Colonic mucosa (tissue), 4 donors: ENCODE results near the gene UNC5A. TPM values are rescaled to one million over a fixed set of nuclear protein-coding genes. Genes with fewer than 3 reads are reported as not detected.

ENCODE experiments used
- DNase-seq: peaks from one replicate; pipeline ENCODE4 v3.0.0-alpha.2; 2020
- H3K27ac ChIP-seq: fragments of 200-600 bp; one replicate; pipeline ENCODE4 v1.8.0; 2021
- H3K27me3 ChIP-seq: fragments of 200-600 bp; one replicate; pipeline ENCODE4 v1.8.0; 2021
- H3K36me3 ChIP-seq: fragments of 200-600 bp; one replicate; pipeline ENCODE4 v1.8.0; 2021
- H3K4me1 ChIP-seq: fragments of 200-600 bp; one replicate; pipeline ENCODE4 v1.8.0; 2021; ENCODE audit warnings: mild to moderate bottlenecking
- H3K4me3 ChIP-seq: fragments of 200-600 bp; one replicate; pipeline ENCODE4 v1.8.0; 2021
- H3K9ac ChIP-seq, 2 donors: one replicate each; pipeline ENCODE4 v1.7.0; 2013; ENCODE audit warnings: control low read depth in 2 of 2, low read depth in 2 of 2, low read length in 2 of 2
- H3K9me3 ChIP-seq: fragments of 200-600 bp; one replicate; pipeline ENCODE4 v1.8.0; 2021
- intact Hi-C: fragments of 100-400 bp; cut with DNase I; formaldehyde crosslinking; loops from one replicate; pipeline ENCODE4 v1.14.1; 2022
- total RNA-seq, 2 donors: library from RNA; stranded (reverse); fragmentation: NEBNext Ultra II Directional in 1 of 2; extraction: Animal tissue kit (Norgen Biotek cat#: 25700) in 1 of 2; gene quantifications; one replicate each; pipeline ENCODE4 v1.2.1, GENCODE V29; 2021
- TF ChIP-seq, protein P1 (sequence below): fragments of 200-600 bp; IDR thresholded peaks from one replicate; pipeline ENCODE4 v1.8.0; 2022; ENCODE audit warnings: antibody characterized with exemption, mild to moderate bottlenecking
- donor health status: healthy.
- donor health status: DM: no; HTN: no; CAD: no.
- donor health status: DM: no; HTN: no; CAD: no.

Gene UNC5A
- total RNA-seq, 2 donors from 2014 or later = not detected

DNA sequence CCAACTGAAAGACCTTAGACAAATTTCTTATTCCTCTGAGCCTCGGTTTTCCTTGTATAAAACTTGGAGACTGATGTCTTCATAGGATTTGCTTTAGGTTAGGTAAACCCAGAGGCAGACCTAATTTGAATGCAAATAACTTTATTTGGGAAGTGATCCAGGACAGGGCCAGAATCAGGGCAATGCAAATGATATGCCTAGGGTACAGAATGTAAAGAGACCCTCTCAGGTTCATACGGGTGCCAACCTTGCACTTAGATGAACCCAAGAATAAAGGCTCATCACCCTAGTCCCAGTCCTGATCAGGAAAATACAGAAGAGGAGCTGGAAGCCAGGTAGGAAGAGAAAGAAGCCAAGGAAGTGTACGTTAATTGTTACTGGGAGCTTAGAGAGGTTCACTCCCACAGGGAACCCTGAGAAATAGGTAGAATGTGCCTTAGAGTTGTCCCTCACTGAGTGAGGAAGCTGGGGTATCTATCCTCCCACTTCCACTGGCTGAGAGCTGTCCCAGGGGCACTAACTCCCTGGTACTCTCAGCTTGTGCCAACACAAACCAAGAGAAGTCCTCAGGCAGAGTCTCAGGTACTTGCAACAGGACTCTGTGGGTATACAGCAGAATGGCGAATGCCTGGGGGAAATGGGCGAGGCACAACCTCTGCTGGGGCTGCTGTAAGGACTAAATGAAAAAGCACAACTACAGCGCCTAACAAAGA lies 91.9 kb downstream of the UNC5A start:
- no peaks in the 10 kb centered on the region for H3K4me1 ChIP-seq
- no peak overlapping the region for H3K9ac ChIP-seq
- H3K4me3 ChIP-seq = no peak overlapping the region
- TF ChIP-seq, protein P1, sequence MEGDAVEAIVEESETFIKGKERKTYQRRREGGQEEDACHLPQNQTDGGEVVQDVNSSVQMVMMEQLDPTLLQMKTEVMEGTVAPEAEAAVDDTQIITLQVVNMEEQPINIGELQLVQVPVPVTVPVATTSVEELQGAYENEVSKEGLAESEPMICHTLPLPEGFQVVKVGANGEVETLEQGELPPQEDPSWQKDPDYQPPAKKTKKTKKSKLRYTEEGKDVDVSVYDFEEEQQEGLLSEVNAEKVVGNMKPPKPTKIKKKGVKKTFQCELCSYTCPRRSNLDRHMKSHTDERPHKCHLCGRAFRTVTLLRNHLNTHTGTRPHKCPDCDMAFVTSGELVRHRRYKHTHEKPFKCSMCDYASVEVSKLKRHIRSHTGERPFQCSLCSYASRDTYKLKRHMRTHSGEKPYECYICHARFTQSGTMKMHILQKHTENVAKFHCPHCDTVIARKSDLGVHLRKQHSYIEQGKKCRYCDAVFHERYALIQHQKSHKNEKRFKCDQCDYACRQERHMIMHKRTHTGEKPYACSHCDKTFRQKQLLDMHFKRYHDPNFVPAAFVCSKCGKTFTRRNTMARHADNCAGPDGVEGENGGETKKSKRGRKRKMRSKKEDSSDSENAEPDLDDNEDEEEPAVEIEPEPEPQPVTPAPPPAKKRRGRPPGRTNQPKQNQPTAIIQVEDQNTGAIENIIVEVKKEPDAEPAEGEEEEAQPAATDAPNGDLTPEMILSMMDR = no peak
- DNase-seq = no peak
- H3K9me3 ChIP-seq = no peaks in the 10 kb centered on the region
- intact Hi-C loops = no loop called here
- H3K27me3 ChIP-seq = no peaks in the 10 kb centered on the region
- no peak overlapping the region for H3K27ac ChIP-seq
- H3K36me3 ChIP-seq = no peaks in the 10 kb centered on the region

DNA sequence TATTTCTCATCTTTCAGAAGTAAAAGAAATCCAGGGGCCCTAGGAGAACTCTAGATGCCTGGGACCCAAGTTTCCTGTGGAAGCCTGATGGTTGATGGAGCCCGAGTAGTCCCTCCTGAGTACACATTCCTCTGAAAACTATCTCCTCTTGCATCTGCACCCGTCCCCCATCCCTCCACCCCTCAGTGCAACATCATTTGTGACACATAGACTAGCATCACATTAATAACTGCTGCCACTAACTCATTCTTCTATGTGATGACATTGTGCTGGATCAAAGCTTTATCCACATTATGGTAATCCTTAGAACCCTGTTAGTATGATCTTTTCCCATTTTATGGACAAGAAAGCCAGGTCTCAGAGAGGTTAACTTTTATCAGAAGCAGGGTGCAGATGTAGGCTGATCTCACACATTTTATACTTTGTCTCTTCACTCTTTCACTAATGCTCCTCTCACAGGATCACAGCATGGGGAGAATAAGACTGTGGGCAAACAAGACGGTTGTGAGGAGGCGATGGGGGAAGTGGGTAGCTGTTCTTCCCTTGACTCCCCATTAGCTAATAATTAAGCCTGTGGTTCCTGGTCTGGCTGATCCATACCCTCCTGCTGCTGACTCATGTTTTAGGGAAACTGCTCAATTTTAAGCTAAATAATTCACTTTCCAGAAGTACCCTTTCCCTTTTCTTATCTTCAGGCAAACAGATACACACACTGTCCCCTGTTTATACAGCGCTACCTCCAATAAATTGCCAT lies 92.7 kb downstream of the UNC5A start:
- Histone ChIP-seq H3K27me3 (no peaks in the 10 kb centered on the region), H3K9ac (no peak overlapping the region), H3K27ac (no peak overlapping the region), H3K9me3 (no peaks in the 10 kb centered on the region), H3K4me3 (no peak overlapping the region), H3K36me3 (peaks cover 4% of the 10 kb centered on the region), H3K4me1 (no peaks in the 10 kb centered on the region)
- TF ChIP-seq, protein P1 = no peak
- DNase-seq = no peak
- intact Hi-C loops = no loop called here

DNA sequence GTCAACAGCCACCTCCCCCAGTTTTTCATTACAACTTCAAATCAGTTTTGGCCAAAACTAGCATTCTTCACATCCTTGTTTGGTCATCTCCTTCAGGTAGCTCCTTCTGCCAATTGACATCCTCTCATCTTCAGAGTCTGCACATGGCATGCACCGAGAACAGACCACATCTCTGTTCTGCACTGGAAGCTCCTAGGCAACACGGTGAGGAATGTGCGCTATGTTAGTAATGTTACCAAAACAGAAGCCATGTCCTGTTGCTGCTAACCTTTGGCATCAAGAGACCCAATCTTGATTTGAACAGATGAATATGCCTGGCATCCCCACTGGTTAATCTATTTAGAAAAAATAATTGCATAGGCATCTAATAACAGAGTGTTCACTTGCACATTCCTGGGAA lies 93.9 kb downstream of the UNC5A start:
- Histone ChIP-seq H3K36me3 (peaks cover 4% of the 10 kb centered on the region), H3K4me3 (no peak overlapping the region)
- intact Hi-C loops = no loop called here

DNA sequence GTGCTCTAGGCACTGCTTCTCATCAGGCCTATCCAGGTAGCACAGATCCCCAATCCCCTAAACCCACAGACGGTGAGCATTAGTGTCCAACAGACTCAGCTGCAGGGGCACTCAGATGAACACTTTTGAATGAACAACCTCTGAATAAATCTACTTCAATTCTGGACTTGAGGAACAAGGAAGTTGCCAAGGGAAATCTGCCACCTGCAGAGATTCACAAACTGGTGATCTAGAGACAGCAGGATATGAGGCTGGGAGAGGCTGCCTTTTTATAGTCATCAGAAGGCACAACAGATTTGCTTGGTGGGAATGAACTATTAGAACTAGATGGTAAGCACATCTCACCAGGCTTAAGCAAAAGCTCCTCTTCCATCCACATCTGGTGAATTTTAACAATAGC lies 95.8 kb downstream of the UNC5A start:
- H3K27ac ChIP-seq = no peak overlapping the region
- H3K9me3 ChIP-seq = no peaks in the 10 kb centered on the region
- intact Hi-C loops = no loop called here
- H3K9ac ChIP-seq = no peak overlapping the region
- H3K4me1 ChIP-seq = no peaks in the 10 kb centered on the region
- no peak for DNase-seq
- H3K36me3 ChIP-seq = peaks cover 9% of the 10 kb centered on the region
- H3K27me3 ChIP-seq = no peaks in the 10 kb centered on the region
- TF ChIP-seq, protein P1 = no peak
- H3K4me3 ChIP-seq = no peak overlapping the region

More for the DNA sequence above, 93.9 kb downstream of the UNC5A start:
- TF ChIP-seq, protein P1 = no peak
- H3K27ac ChIP-seq = no peak overlapping the region
- no peaks in the 10 kb centered on the region for H3K4me1 ChIP-seq
- H3K9ac ChIP-seq = no peak overlapping the region
- H3K9me3 ChIP-seq = no peaks in the 10 kb centered on the region
- no peaks in the 10 kb centered on the region for H3K27me3 ChIP-seq
- no peak for DNase-seq

DNA sequence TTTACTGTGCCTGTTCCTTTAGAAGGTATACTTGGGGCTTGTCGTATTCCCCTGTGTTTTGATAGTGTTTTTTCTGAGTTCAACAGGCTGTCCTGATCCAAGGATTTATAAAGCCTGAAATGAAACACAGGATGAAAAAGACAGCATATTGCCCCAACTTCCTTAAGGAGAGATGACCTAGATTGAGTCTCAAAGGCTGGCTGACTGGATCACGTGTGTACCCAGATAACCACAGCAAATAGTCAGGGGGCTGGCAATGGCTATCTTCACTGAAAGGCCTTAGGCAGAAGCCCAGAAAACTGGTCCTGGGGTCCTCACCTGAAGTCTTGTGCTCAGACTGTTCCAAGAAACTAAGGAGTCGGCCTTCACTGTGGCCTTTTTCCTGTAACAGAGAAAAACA lies 96.4 kb downstream of the UNC5A start:
- Histone ChIP-seq H3K9ac (no peak overlapping the region), H3K4me1 (no peaks in the 10 kb centered on the region), H3K27ac (no peak overlapping the region), H3K9me3 (no peaks in the 10 kb centered on the region), H3K27me3 (no peaks in the 10 kb centered on the region), H3K4me3 (no peak overlapping the region), H3K36me3 (peaks cover 9% of the 10 kb centered on the region)
- TF ChIP-seq, protein P1 = no peak
- intact Hi-C loops = no loop called here
- DNase-seq = no peak
